OCI-LY3 (cell line): ENCODE data around the gene LEO1.

Source experiments
- H2AFZ ChIP-seq: fragments of 200-600, 300-600 bp; shearing (Covaris generic); 2 replicates; pipeline ENCODE4 v1.6.0; 2014; ENCODE audit warnings: antibody characterized with exemption, low read depth, low read length
- H3K27ac ChIP-seq: fragments of 200-600, 300-600 bp; sonication (generic); 2 replicates; pipeline ENCODE4 v1.5.1; 2014; ENCODE audit warnings: mild to moderate bottlenecking, low read length, moderate library complexity, mixed read lengths
- H3K27me3 ChIP-seq: fragments of 200-600, 300-600 bp; sonication (generic); 2 replicates; pipeline ENCODE4 v1.6.1; 2014; ENCODE audit warnings: low read depth, low read length, mixed read lengths
- H3K36me3 ChIP-seq: fragments of 200-600, 300-600 bp; sonication (generic); replicated peaks from 2 replicates; pipeline ENCODE3; 2014; ENCODE audit warnings: low read depth, low read length, mixed read lengths
- H3K4me1 ChIP-seq: fragments of 300-600, 200-600 bp; sonication (generic); 2 replicates; pipeline ENCODE4 v1.6.1; 2014; ENCODE audit warnings: low read length, mixed read lengths
- H3K4me2 ChIP-seq: fragments of 200-600, 300-600 bp; sonication (generic); 2 replicates; pipeline ENCODE4 v1.6.1; 2014; ENCODE audit warnings: low read length, mixed read lengths
- H3K4me3 ChIP-seq: fragments of 300-600, 200-600 bp; sonication (generic); 2 replicates; pipeline ENCODE4 v1.5.1; 2014; ENCODE audit warnings: antibody characterized with exemption, mild to moderate bottlenecking, low read length, moderate library complexity
- H3K79me2 ChIP-seq: fragments of 300-600, 200-600 bp; shearing (Covaris generic); 2 replicates; pipeline ENCODE4 v1.6.1; 2014; ENCODE audit warnings: mild to moderate bottlenecking, low read length, mixed read lengths
- H3K9ac ChIP-seq: fragments of 300-600, 200-600 bp; shearing (Covaris generic); 2 replicates; pipeline ENCODE4 v1.6.0; 2014; ENCODE audit warnings: mild to moderate bottlenecking, low read length, moderate library complexity
- H3K9me3 ChIP-seq: fragments of 200-600, 300-600 bp; shearing (Covaris generic); 2 replicates; pipeline ENCODE4 v1.6.1; 2014; ENCODE audit warnings: low read length, mixed read lengths; ENCODE audit not compliant: insufficient read depth
- H4K20me1 ChIP-seq: fragments of 200-600, 300-600 bp; sonication (generic); 2 replicates; pipeline ENCODE4 v1.6.1; 2016; ENCODE audit warnings: low read length, mixed read lengths; ENCODE audit not compliant: insufficient read depth
- EZH2phosphoT487 ChIP-seq: fragments of 200-600 bp; shearing (Covaris generic); IDR thresholded peaks from 2 replicates; pipeline ENCODE4 v1.6.1; 2018; ENCODE audit warnings: antibody characterized with exemption, mixed run types, low read depth
- TF ChIP-seq, protein P1 (sequence below): fragments of 200-600, 300-600 bp; sonication (generic); IDR thresholded peaks from 2 replicates; pipeline ENCODE4 v1.5.1; 2014; ENCODE audit warnings: antibody characterized with exemption, low read length, low read depth

The LEO1 gene

DNA sequence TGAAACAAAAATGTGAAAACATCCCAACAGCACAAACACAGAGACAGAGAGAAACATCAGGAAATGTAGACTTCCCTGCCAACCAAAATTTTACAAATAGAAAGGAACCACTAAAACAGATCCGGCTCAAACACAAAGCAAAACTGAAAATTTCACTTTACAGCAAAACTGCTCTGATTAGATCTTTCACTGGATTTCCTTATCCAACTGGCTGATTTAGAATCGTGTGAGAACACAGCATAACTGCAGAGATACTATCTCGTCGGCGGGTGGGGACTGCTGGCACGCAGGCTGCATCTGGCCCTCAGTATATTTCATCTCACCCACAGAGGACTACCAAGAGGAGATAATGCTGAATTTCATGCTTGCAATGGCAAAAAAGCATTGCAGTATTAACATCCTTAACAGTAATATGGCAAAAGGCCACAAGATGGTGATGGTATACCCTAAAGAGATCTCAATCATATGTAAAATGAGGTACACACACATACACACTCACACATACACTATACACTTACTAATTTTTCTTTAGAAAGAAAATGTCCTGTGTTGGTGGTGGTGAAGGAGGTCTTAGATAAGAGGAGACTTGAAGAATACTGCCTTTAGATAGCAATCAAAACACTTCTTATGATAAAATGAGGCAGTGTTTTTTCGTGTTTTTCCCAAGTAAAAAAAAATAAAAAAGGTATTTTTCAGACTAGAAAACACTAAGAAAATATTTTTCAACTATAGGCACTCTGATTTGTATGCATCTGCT lies 10.6 kb upstream of the LEO1 start:
- H3K4me2 ChIP-seq: peak overlapping the region; percentile 98
- no peaks in the 10 kb centered on the region for H3K27me3 ChIP-seq
- no peaks in the 10 kb centered on the region for H4K20me1 ChIP-seq
- H3K4me3 ChIP-seq: peak overlapping the region; percentile 79
- H3K79me2 ChIP-seq: no peaks in the 10 kb centered on the region
- peak overlapping the region; percentile 71 for H3K9ac ChIP-seq
- no peaks in the 10 kb centered on the region for H3K9me3 ChIP-seq
- peak overlapping the region; percentile 42 for H3K27ac ChIP-seq
- TF ChIP-seq, protein P1, sequence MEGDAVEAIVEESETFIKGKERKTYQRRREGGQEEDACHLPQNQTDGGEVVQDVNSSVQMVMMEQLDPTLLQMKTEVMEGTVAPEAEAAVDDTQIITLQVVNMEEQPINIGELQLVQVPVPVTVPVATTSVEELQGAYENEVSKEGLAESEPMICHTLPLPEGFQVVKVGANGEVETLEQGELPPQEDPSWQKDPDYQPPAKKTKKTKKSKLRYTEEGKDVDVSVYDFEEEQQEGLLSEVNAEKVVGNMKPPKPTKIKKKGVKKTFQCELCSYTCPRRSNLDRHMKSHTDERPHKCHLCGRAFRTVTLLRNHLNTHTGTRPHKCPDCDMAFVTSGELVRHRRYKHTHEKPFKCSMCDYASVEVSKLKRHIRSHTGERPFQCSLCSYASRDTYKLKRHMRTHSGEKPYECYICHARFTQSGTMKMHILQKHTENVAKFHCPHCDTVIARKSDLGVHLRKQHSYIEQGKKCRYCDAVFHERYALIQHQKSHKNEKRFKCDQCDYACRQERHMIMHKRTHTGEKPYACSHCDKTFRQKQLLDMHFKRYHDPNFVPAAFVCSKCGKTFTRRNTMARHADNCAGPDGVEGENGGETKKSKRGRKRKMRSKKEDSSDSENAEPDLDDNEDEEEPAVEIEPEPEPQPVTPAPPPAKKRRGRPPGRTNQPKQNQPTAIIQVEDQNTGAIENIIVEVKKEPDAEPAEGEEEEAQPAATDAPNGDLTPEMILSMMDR: peak; percentile 88
- no peak for TF ChIP-seq EZH2phosphoT487
- H3K36me3 ChIP-seq: no peaks in the 10 kb centered on the region
- H2AFZ ChIP-seq: peak overlapping the region; percentile 96
- H3K4me1 ChIP-seq: peaks cover 14% of the 10 kb centered on the region

DNA sequence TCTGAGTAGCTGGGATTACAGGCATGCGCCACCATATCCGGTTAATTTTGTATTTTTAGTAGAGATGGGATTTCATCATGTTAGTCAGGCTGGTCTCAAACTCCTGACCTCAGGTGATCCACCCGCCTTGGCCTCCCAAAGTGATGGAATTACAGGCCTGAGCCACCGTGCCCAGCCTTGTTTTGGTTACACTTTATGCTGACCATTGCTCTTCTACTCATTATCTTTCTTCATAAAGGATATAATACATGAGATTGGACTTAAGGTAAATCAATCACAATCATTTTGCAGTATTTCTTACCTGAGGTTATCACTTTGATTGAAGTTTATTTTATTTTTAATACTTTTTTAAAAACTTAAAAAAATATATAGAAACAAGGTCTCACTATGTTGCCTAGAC lies 2.2 kb upstream of the LEO1 start:
- H3K27ac ChIP-seq: no peak overlapping the region
- H3K4me3 ChIP-seq: no peak overlapping the region
- H3K4me2 ChIP-seq: no peak overlapping the region
- H3K27me3 ChIP-seq: no peaks in the 10 kb centered on the region
- no peaks in the 10 kb centered on the region for H4K20me1 ChIP-seq
- peaks cover 2% of the 10 kb centered on the region for H3K36me3 ChIP-seq
- no peaks in the 10 kb centered on the region for H3K9me3 ChIP-seq
- peaks cover 12% of the 10 kb centered on the region; the same call in 1 of the 2 replicates for H3K4me1 ChIP-seq
- TF ChIP-seq, protein P1: no peak
- TF ChIP-seq EZH2phosphoT487: no peak
- no peak overlapping the region for H3K9ac ChIP-seq
- H2AFZ ChIP-seq: no peak overlapping the region
- peaks cover 41% of the 10 kb centered on the region for H3K79me2 ChIP-seq

DNA sequence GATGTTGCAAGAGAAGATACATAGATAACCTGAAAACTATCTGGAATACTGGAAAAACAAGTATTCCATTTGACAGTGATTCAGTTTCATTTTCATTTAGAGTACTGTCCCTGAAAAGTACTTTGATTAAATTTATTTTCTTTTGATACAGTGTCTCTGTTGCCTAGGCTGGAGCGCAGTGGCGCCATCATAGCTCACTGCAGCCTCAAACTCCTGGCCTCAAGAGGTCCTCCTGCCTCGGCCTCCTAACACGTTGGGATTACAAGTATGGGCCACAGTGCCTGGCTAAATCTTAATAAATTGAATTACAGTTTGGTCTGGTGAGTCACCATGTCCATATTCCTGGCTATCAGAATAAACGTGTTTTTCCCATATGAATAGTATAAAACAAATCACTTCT lies 1.6 kb upstream of the LEO1 start:
- TF ChIP-seq, protein P1: no peak
- TF ChIP-seq EZH2phosphoT487: no peak
- no peaks in the 10 kb centered on the region for H3K27me3 ChIP-seq
- H3K4me3 ChIP-seq: no peak overlapping the region
- peaks cover 12% of the 10 kb centered on the region; the same call in 1 of the 2 replicates for H3K4me1 ChIP-seq
- H3K36me3 ChIP-seq: peaks cover 4% of the 10 kb centered on the region
- peaks cover 46% of the 10 kb centered on the region for H3K79me2 ChIP-seq
- H4K20me1 ChIP-seq: no peaks in the 10 kb centered on the region
- no peaks in the 10 kb centered on the region for H3K9me3 ChIP-seq
- H3K9ac ChIP-seq: no peak overlapping the region
- H2AFZ ChIP-seq: no peak overlapping the region
- no peak overlapping the region for H3K4me2 ChIP-seq
- H3K27ac ChIP-seq: no peak overlapping the region

DNA sequence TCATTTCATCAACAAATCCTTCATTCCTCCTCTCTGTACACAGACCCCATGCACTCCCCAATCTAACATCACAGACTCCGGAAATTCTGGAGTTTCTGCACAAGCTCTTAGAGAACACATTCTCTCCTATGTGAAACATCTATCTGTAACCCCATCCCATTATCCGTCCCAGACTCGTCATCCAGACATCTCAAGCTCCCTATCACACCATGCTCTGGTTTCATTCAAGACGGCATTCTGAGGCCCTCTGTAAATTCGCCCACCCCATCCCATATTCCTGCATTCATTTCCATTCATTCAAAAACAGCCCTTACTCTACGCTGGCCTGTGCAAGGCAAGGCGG lies 575 bp downstream of the LEO1 start:
- H2AFZ ChIP-seq: peak overlapping the region; percentile 74; the same call in 1 of the 2 replicates
- H3K36me3 ChIP-seq: peaks cover 19% of the 10 kb centered on the region
- TF ChIP-seq, protein P1: no peak
- no peak for TF ChIP-seq EZH2phosphoT487
- peaks cover 12% of the 10 kb centered on the region; the same call in 1 of the 2 replicates for H3K4me1 ChIP-seq
- peak overlapping the region; percentile 85 for H3K9ac ChIP-seq
- peaks cover 7% of the 10 kb centered on the region; the same call in 1 of the 2 replicates for H3K9me3 ChIP-seq
- H3K27ac ChIP-seq: peak overlapping the region; percentile 59
- peak overlapping the region; percentile 72 for H3K4me2 ChIP-seq
- H3K27me3 ChIP-seq: no peaks in the 10 kb centered on the region
- H3K79me2 ChIP-seq: peaks cover 67% of the 10 kb centered on the region
- peak overlapping the region; percentile 89 for H3K4me3 ChIP-seq
- H4K20me1 ChIP-seq: peaks cover 4% of the 10 kb centered on the region; the same call in 1 of the 2 replicates
